ENCODE data around the gene MME.

MME gene

DNA sequence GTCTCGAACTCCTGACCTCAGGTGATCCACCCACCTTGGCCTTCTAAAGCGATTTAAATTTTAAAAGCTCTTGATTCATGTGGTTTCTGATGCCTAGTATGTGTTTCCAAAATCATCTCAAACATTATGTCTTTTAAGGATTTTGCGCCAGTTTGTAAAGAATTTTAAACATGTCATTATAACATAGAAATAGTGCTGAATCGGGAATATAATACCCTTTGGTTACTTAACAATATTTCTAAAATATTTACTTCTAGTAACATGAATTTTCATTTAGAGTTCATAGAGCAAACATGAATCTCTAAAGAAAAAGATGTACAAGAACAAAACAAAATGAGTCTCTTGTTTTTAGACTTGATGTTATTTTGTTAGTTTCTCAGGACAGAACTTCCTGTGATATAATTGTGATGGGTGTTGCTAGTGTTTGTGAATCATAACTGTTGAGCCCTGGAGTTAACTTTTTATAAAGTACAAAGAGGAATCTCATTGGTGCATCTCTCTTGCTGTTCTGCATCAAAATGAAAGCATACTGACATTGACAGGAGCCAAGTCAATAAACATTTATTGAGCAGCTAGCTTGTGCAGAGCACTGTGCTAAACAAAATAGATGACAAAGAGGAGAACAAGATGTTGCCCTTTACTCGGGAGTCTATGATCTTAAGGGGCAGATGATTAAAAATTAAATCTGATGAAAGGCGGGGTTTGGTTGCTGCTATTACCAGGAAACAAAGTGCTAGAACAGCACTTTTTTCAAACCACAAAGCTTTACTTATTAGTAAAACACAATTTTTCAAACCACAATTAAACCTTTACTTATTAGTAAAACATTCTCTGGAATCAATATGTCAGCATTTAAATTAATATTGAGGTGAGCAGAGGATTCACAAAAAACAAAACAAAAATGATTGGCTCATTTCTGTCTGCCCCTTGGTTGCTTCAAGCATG lies 73.4 kb downstream of the MME start:
- DNase-seq = no peak

DNA sequence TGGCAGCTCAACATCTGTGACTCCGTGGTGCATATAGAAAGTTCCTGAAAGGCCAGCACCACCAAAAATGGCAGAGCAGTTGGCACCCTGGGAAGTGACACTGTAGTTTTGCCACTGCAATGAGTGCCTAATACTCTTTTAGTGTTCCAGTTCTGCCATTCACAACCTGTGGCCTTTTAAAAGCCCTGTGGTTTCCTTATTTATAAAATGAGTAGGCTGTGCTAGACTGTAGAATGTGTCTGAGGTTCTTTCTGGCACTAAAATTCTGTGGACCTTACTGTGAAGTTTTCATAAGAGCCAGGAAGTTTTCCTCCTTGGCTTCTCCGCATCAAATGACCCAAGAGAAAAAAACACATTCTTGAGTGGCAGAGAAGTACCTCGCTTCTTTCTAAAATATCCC lies 74.1 kb downstream of the MME start:
- DNase-seq = no peak

DNA sequence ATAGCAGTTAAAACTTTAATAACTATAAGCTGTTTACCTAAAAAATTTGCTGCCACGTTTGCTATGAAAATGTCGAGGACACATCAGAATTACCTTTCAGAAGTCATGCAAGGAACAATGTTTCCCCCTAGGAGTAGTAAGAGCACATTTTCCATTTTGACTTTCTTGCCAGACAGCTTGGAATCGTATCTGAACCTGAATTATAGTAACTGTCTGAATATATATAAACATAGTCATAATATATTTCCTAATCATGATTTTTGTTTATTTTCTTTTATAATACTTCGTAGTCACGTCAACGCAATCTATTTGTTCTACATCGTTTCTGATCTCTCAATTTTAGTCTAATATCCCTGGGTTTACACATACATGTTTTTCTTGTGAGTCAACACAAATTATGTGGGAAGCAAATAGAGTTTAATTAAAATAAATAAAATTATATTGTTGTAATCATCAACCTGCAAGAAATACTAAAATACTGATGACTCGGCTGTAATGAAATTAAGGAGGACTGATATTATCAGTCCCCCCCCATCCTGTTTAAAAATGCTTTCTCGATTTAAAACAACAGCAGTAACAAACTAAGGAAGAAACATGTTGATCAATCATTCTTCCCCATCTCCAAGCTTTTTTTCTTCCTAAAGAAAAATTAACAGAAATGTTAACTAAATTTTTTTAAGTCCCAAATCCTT lies 78.4 kb downstream of the MME start:
- no peak for DNase-seq

DNA sequence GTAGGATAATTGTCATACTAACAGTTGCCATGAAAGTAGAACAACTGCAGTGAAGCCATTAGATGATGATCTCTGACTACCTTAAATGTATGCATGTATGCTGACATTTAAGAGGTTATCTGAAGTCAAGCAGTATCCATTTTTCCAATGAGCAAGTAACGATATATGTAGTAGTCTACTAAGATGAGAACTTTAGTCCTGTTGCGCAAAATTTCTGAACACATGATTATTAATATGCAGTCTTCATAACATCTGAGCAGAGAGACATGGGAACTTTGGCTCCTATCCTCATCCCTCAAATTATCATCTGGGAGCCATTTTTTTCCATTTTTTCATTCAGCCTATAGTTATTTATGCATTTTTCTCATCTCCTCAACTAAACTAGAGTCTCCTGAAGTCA lies 79.2 kb downstream of the MME start:
- no peak for DNase-seq

DNA sequence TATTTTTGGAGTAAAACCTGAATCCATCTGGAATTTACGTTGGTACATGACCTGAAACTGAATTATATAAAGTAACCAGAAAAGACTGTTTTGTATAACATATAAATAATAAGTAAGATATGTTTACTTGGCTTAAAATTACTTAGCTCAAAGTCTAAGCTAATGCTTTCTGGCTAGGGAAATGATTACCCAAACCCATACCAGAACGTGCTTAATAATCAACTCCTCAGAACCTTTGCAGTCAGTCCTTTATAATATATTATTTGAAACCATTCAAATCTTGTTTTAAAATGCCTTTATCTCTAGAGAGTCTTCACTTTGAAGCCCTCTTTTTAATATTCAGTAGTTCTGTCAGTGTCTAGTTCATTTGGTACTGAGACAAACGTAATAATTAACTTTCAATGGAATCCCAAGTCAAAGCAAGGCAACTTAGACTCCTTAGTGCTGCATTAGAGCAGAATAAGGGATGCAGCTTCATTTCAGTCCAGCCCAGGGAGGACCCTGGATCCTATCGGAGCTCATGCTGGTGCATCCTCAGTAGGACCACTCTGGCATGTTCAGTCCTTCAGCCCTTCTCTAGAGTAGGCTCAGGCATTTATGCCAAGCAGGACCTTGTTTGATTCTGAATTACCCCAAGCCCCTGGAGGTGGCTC lies 81.6 kb downstream of the MME start:
- no peak for DNase-seq

DNA sequence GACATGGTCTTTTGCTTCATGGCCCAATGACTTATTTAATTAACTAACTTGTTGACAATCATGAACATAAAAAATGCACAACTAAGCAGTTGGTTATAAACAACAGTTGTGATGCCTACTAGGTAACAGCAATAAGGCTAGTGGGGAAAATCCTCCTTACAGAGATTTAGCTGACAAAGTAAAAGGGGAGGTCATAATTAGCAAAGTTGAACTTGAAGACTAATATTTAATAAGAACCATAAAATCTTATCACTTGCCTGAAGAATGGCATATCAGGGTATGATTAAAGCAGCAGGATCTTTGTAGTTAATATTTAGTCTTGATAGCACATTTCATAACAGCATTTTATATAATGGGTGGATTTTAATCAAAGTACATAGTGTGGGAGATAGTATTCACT lies 84.2 kb downstream of the MME start:
- DNase-seq = no peak

DNA sequence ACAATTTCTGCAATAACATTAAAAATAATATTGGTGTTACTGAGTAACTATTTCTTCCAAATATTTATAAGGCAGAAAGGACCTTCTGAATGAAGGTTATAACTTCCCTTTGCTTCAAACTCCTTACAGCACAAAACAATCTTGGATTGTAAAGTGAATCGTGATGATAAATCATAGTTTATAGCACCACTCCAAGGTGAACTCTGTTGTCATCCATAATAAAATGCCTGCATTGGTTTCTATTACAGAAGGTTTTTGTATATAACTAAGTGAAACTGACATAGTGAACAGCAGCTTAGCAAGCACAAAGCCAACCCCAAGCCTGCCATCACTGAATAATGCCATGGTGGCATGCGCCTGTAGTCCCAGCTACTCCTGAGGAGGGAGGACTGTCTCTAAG lies 86.3 kb downstream of the MME start:
- no peak for DNase-seq

DNA sequence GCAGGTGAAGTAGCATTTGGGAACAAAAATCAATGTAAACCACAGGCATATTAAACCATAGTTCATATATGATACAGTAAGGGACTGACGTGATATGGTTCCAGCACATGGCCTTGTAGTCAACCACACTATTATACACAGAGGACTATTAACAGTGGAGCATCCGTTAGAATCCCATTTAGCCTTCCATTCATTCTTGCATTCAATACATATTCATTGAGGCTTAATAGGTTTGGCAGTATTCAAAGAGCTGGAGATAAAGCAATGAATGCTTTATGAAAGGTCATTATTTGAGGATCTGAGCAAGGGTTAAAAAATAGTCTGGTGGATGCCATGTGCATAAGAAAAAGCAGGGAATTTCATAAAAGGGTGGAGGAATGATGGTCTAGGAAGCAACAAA lies 89.1 kb downstream of the MME start:
- DNase-seq = no peak

DNA sequence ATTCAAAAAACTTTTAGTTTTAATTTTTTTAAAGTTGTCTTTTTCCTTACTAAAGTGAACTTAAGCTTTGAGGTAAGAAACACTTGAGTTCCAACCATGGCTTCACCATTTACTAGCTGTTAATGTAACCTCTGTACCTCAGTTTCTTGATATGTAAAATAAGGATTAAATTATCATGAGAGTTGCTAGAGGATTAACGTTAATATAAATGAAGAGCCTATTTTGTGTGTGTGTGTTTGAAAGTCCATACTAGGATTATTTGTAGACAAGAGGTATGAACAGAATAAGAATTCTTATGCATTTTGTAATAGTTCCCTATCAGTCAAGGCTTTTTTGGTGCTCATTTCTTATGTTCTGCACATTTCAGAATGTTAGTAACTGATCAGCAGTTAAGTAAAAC lies 93.7 kb downstream of the MME start:
- no peak for DNase-seq

DNA sequence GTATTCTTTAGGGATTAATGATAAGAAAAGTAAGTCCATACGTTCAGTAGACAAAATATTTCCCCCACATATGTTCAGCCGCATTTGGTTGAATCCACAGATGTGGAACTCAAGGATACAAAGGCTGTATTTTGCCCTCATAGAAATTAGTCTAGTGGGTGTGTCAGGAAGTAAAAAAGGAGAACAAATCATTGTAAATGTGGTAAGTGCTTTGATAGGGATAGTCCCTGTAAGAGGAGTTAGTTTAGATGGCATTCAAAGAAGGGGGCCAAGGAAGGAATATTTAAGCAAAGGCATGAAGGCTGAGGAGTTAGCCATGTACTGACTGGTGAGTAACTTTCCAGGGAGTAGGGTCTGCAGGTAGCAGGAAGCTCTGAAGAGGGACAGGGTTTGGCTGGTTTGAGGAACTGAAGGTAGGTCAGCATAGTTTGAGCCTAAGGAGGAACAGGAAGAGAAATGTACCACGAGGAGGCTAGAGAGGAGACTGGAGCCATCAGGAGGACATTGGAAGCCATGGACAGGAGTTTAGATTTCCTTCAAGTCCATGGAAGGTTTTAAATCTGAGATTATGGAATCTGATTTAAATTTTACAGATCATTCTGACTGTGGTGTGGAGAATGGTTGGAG lies 98.8 kb downstream of the MME start:
- DNase-seq = no peak

DNA sequence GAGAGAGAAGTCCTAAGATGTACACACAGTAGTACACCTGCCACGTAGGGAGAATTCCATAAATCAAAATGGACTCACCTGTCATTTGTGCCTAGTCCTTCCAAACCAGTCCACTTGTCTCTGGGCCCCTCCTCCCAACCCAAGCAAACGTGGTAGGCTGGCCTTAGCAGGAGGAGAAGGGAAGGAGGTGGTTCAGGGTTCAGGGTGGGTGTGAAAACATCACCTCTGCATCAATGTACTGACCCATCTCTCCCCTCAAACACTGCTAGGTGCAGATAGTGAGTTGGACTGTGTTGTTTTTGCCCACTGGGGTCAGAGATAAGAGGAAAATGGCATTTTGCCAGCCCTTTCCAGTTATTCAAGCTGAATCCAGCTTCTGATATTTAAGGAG lies 99.3 kb downstream of the MME start:
- no peak for DNase-seq

DNA sequence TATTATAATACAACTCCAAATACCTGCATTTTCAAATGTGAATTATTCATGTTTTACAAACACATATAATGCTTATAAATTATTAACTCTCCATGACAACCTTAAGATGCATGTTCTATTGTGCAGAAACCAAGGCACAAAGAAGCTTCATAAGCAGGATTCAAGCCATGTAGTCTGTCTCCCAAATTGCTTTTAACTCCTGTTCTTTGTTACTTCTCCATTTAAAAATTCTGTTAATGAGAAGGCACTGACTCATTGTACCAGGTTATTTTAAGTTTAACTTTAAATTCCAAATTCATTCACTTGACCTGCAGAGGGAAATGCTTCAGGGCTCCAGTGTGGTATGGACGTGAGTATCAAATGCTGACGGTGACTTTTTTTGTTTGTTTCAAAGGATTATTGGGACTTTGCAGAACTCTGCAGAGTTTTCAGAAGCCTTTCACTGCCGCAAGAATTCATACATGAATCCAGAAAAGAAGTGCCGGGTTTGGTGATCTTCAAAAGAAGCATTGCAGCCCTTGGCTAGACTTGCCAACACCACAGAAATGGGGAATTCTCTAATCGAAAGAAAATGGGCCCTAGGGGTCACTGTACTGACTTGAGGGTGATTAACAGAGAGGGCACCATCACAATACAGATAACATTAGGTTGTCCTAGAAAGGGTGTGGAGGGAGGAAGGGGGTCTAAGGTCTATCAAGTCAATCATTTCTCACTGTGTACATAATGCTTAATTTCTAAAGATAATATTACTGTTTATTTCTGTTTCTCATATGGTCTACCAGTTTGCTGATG lies 100.0 kb downstream of the MME start:
- no peak for DNase-seq

DNA sequence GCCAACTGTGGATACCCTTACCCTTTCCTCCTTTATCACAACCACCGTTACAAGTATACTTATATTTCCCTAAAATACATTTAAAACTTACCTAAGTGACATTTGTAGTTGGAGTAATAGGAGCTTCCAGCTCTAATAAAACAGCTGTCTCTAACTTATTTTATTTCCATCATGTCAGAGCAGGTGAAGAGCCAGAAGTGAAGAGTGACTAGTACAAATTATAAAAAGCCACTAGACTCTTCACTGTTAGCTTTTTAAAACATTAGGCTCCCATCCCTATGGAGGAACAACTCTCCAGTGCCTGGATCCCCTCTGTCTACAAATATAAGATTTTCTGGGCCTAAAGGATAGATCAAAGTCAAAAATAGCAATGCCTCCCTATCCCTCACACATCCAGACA lies 102.3 kb downstream of the MME start:
- no peak for DNase-seq

DNA sequence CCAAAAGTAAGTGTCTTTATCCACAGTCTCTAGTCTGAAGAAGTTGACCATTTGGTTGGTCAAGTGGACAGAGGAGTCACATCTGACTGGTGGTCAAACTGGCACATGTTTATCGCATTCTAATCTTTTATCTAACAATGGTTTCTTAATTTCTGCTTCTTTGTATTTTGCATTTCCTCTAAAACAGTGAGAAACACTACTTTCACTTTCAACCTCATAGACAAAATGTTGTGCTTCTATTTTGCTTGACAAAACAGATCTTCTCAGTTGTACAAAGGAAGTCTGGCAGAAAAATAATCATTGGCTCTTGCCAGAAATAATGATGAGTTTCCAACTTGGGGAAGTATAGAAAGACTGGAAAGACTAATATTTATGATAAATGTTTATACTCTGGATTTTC lies 103.9 kb downstream of the MME start:
- DNase-seq = no peak

DNA sequence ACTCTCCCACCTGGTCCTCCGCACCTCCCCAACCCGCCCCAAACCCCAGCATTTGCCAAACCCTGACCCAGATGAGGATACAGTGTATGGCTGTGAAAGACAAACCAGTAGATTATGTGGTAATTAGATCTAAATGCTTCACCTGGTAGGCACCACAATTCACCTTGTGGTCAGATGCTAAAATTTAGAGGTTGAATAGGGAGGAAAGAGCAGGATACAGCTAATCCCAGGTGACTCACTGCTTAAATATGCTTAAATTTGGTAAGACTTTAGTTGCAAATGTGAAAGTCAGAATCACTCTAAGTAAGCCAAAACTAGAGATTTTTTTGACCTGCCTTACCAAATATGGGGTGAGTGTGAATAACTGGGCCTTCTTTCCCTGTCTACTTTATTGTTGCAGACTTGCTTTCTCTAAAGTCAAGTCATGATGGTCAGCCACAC lies 105.5 kb downstream of the MME start:
- DNase-seq = no peak

DNA sequence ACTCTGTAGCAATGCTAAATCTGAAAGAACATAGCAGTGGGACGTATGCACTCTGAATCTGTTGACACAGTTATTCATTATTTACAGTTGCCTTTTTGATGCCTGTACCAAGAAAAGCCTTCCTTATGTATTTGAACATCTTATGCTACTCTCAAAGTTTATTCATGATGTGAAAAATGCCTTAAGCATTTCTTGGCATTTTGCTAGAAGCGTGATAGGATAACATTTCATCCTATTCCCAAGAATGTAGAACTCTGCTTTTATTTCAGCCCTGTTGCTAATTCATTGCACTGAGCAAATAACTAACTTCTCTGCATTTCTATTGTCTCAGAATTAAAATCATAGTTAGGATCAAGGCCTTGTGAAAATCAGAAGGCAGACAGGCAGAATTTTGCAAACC lies 107.9 kb downstream of the MME start:
- DNase-seq = no peak

DNA sequence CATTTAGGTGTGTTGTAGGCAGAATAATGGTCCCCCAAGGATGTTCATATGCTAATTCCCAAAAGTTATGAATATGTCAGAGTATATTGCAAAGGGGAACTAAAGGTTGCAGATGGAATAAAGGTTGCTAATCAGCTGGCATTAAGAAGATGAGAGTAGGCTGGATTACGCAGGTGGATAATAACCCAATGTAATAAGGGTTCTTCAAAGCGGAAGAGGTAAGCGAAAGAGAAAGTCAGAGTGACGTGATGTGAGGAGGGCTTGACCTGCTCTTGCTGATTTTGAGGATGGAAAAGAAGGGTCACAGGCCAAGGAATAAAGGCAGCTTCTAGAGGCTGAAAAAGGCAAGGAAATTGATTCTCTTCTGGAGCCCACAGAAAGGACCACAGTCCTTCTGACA lies 109.4 kb downstream of the MME start:
- DNase-seq = no peak

DNA sequence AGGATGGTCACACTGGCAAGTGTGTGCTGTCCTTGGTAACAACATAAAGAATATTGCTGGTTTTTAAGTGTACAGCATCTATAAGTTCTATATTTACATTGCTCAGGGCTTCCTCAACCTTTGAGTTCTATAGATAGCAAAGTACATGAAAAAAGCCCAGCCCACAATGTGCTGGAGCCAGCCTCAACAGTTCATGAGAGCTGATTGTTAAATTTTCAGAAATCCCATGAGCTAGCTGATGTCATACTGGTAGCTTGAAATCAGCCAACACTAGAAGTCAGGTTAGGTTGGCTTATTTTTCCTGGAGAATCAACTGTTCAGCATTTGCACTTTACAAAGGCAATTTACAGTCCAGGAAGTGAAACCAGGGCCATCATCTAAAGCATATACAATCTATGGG lies 110.6 kb downstream of the MME start:
- no peak for DNase-seq

DNA sequence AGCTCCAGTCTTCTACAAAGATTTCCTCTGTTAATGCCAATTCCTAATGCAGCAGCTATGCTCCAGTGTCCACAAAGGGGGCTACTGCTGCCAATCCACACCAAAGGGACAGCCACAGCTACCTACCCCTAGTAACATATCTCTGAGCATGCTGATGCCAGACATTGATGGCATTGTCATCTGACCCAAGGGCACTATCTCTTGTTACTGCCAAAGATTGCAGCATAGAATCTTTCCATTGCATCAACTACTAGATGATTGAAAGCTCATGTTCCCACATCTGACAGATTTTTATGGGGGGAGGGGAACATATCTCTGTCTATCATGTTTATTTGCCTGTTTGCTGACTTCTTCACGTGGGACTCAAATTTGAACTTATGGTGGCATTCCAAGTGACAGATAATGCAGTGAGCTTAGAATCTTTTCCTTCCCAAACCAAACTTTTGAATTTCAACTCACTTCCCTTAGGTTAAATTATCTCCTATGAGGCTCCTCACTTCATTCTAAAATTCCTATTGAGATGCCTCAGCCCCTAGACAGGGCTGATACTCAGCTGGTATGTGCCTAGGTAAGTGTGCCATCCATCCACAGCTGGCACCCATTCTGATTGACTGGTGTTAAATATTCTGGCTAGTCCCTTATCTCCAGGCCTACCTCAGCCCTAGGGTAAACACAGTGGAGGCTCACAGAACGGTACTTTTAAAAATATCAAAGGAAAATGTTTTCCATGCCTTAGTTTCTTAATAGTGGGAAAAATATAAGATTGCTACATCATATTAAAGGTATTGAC lies 113.0 kb downstream of the MME start:
- DNase-seq = no peak

DNA sequence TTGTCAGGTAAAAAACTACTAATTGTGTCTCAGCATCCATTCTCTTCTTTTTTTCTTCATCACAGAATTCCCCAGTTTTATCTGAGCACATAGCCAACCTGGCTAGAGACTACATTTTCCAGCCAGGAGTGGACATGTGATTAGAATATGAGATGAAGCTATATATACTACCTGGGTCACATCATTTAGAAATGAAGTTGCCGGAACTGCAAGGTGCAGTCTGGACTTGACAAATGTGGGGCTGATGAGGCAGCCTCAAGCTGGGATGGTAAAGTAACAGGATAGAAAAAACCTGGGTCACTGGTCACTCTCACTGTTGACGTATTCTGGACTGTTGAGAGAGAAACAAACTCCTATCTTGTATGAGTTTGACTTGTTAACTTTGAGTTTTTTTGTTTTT lies 113.7 kb downstream of the MME start:
- DNase-seq = no peak

All from SHP77 treated with DMSO at 0.1 percent for 48 hours (cell line).